CD1c-positive myeloid dendritic cell (primary cell): ENCODE measurements around the gene TBL1X.

Experiments
- DNase-seq: peaks from one replicate; pipeline ENCODE4 v3.0.0-alpha.2; 2016; ENCODE audit errors: extremely low spot score

Gene TBL1X

DNA sequence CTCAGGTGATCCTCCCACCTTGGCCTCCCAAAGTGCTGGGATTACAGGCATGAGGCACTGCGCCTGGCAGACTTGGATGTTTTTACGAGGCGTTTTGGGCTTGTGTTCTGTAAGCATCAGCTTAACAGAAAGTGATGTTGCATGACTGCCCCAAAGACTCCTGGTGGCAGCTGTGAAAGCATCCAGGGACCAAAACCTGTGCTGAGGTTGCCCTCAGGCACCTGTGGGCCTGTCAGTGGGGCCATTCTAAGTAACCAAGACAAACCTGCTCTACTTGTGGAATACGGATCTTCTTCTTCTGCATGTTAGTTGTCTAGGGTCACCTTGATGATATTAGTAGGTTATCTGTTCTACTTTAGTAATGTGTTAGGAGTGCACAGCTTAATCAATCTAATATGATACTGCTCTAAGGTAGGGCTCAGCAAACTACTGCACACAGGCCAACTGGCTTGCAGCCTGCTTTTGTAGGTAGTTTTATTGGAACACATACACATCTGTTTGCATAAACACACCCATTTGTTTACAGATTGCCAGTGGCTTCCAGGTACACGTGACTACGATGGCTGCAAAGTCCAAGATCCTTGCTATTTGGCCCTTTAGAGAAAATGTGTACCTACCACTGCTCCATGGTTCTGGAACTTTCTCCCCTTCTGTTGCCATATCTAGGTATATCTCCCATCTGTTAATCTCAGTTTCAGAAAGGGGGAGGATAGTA, 164.1 kb downstream of the TBL1X start:
- DNase-seq: no peak

DNA sequence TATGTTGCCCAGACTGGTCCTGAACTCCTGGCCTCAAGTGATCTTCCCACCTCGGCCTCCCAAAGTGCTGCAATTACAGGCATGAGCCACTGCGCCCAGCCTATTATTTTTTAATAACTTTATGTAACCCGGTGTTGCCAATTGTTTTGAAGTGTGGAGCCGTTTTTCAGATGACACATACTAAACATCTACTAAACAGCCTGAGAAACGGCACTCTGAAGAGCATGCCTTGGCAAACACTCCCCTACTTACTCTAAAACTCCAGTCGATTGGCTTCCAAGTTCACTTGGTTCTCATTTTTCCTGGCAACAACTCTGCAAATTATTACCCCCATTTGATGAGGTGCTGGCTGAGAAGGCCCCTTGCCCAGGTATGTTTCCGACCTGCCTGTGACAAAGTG, 169.7 kb downstream of the TBL1X start:
- no peak for DNase-seq

DNA sequence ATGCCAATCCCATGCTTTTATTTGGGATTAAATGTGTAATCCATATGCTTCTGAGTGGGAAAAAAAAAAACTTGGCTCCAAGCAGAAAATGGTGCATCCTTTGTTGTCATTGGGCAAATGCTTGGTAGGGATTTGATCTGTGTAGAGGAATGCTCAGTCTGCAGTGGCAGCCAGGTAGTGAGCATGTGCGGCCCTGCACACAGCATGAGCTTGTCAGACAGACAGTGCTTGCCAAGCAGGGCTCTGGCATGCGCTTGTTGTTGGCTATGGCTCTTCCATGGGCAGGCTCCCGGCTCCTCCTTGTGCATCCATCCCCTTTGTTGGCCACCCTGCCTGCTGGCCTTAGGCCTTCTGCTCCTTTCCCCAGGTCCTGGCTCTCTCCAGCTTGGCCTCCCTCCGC, 170.5 kb downstream of the TBL1X start:
- no peak for DNase-seq

DNA sequence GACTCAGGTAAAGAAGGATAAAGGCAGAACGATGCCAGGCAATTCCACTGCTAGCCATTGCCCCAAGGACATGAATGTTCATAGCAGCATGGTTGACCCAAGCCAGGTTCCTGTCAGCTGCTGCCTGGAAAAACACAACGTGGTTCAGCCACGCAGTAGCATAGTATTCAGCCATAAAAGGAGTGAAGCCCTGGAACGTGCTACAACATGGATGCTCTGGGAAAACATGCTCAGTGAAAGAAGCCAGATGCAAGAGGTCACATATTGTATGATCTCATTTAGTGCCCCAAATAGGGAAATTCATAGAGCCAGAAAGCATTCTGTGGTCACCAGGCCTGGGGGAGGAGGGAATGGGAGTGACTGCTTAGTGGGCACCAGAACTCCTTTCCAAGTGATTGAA, 170.9 kb downstream of the TBL1X start:
- no peak for DNase-seq

DNA sequence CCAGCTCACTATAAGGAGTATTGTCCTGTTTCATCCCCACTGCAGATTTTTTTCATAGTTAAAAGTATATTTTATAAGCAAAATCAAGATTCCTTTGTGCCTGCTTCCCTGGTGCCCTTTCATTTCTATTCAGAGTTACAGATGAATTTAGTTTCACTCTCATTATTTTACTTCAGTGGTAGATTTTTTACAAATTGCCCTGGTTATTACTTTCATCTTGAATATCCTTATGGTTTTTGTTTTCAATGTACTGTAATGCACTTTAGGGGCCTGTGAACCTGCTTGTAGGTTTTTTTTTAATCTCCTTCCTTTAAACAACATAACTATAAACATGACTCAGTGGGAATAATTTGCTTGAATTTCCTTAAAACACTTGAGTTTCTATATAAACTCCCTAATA, 174.0 kb downstream of the TBL1X start:
- DNase-seq: no peak

DNA sequence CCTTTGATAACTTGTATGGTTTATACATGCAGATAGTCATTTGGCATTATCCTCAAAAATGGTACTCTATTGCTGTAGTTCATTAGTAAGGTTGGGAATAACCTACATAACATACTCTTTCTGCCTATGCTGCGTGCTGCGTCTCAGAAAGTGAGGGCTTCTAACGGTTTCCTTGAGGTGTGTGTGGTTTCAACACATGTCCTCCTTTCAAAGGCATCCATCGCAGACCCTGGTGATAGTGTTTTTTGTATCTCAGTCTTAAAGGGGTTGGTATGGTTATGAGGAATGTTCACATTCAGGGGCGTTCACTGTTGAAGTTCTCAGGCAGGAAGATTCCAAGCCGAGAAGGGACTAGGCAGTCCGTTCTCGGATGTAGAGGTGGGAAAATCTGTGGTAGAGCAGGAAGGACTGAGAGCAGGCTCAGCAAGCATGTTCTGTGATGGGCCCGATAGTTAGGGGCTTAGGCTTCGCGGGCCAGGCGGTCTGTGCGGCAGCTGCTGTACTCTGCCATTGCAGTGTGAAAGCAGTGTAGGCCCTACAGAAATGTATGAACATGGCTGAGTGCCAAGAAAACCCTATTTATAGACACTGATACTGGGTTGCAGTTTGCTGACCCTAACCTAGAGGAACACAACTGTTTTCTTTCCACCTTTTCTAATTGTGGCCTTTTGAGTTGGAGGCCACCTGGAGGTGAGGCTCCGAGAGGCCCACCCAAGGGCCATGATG, 177.6 kb downstream of the TBL1X start:
- no peak for DNase-seq

DNA sequence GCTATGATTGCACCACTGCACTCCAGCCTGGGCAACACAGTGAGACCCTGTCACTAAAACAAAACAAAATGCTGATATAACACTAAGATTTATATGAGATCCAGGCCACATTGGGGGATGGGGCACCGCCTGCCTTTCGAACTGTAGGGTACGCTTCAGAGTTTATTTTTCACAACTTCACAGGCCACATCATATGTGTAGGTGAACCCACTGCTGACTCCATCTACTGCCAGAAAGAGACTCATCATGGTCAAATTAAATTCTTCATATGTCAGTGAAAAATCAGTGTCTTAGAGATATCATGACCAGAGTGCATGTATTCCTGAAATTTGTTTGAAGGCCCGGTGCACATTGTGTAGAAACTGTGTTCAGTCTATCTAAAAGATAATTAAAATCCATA, 178.9 kb downstream of the TBL1X start:
- DNase-seq: no peak

DNA sequence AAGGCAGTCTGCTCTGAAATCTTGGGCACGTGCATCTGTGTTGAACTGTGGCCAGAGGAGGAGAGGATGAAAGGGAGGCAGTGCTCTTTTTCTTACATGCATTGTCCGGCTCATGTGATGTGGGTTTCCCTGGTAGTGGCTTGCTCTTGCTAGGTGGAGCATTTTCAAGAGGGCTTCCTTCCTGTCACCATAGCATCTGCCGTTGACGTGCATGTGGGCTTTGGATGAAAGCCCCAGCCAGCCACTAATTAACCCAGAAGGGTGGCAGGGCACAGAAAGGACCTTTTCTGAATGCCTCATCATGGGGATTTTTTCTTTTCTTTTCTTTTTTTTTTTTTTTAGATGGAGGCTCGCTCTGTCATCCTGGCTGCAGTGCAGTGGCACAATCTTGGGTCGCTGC, 179.5 kb downstream of the TBL1X start:
- no peak for DNase-seq

DNA sequence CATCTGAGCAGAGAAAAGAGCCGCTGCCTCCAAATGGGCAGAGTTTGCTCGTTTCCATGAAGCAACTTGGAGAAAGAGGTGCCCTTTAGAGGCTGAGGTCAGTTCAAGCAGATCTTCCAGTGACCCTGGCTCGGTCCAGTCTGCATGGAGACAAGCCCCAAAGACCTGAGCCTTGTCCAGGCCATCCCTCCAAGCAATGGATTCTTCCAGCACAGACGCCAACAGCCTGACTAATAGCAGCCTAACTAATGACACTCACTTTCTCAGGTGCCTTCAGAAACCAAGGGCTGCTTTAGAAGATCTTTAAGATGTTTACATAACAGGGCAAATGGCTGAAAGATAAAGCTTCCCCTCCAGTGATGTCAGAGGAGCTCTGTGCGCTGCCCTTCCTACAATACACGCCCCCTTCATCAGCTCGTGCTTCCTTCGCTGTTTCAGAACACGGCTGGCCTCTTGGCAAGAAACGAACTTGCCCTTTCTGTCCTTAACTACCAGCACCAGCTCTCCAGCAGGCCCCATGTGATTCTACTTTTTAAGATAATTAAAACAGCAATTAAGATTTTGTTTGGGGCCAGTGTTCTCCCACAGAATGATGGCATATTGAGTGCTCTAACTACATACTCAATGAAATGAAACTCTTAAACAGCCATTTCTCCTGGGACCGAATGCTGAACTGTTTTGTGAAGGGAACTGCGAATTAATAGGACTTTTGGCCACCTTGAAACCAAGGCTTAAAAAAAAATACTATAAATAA, 181.8 kb downstream of the TBL1X start:
- DNase-seq: no peak

DNA sequence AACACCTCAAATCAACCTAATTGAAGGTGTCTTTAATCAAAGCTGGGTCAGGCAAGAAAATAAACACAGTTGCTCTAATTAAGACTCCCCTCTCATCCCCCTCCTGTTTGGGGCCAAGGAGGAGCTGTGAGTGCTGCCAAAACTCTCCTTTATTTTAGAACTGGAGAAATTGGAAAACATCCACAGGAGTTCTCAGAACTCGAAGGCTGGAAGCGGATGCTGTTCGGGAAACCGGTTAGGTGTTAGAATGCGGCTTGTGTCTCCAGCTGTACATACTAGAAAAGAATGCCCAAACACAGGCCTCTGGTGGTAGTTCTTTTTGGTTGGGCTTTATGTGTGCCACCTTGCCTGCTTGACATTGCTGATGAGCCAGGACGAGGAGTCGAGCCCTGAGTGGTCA, 182.6 kb downstream of the TBL1X start:
- DNase-seq: no peak

DNA sequence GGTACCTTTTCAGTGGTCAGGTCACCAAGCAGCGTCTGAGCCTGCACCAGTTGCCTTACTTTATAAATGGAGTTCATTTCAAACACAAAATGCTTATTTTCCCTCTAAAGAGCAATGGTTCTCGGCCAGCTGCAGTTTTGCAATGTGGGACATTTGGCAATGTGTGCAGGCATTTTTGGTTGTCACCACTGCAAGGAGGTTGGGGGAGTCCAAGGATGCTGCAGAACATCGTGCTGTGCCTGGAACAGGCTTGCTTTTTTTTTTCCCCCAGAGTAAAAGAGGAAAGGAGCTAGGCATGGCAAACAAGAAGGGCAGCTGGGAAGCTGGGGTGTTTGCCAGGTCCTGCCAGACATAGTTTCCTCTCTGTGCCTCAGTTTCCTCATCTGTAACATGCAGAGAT, 185.2 kb downstream of the TBL1X start:
- no peak for DNase-seq

DNA sequence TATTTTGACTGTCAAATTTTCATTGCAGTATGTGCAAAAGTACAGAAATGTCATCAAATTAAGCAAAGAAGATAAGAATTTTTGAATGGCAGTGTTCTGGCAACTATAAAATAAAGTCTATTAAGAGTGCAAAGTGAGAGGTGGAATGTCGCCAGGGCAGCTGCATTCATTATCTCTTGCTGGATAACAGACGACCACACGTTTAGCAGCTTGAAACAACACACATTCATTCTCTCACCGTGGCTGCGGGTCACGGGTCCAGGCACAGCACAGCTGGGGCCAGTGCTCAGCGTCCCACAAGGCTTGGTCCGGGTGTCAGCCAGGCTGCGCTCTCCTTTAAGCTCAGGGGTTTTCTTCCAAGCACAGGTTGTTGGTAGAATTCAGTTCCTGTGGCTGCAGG, 186.9 kb downstream of the TBL1X start:
- no peak for DNase-seq

DNA sequence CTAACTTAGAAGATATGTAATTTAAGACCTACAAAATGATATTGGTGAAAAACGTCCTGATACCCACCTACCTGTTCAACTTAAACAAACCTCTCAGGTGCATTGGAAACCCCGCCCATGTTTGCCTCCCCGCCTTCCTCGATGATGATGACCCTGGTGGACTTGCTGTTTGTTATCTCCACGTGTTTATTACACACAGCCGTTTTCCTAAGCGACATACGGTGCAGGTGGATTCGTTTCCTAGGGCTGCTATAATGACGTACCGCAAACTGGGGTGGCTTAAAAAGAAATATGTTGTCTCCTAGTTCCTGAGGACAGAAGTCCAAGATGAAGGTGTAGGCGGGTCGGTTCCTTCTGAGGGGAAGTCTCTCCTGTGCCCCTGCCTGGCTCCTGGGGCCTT, 190.1 kb downstream of the TBL1X start:
- no peak for DNase-seq

DNA sequence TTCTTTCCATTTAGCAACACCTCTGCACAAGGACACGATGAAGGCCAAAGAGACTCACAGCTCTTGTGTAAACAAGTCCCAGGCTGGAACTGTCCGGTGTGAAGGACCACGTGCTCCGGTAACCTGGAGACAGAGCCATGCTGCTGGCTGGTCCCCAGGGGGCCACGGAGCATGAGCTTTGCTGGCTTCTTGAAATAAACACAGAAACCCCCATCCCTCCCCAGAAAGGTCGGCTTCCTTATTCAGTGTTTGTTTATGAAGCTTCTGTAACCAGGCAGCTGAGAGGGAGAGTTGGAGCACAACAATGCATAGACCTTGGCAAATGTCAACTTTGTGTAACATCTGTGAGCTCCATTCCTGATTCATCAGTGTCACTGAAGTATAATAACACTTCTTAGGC, 191.4 kb downstream of the TBL1X start:
- DNase-seq: no peak

DNA sequence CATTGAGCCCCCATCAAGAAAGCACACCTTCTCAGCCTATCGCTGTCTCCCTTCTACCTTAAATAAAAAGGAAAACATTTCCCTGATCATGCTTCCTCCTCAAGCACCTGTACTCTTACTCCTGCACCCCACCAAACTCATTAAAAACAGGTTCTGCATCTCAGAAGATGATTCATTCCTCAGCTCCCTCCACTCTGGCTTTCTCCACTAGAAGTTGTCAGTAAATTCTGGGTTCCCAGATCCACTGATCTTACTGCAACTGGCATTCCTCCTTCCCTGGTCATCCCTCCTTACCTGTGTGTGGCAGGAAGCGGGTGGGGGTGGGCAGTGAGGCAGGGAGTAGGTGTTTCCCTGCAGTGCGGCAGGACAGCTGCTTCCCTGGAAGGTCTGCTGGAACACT, 192.0 kb downstream of the TBL1X start:
- DNase-seq: no peak

DNA sequence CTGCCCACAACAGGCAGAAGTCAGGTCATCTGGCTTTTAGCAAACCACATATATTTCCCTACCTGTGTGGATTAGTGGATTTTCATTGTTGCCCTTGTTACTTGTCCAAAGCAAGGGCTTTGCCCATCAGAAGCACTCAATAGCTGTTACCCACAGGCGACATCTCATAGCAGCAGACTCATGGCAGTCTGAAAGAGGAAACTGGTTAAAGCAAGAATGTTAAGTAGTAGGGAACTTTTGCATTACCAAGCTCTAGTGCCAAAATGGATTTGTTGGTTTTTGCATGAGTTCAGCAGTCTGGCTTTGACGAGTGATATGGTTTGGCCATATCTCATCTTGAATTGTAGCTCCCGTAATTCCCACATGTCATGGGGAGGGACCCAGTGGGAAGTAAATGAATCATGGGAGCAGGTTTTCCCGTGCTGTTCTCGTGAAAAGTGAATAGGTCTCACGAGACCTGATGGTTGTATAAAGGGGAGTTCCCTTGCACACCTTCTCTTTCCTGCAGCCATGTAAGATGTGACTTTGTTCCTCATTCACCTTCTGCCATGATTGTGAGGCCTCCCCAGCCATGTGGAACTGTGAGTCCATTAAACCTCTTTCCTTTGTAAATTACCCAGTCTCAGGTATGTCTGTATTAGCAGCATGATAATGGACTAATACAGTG, 192.9 kb downstream of the TBL1X start:
- no peak for DNase-seq

DNA sequence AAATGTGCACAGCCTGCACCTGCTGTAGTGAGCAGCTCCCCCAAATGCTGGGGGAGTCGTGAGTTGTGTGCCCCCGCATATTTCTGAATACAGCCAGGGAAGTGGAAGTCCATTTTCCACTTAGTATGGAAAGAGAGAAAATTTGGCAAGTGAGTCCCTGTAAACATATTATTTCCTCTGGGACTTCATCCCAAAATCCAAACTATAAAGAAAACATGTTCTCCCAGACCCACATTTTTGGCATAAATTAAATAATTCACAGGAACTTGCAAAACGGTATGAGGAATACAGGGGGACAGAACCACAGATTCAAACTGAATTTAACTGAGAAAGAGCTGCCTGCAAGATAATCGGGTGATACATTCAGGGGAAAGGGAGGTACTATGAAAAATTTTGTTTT, 193.6 kb downstream of the TBL1X start:
- DNase-seq: no peak

DNA sequence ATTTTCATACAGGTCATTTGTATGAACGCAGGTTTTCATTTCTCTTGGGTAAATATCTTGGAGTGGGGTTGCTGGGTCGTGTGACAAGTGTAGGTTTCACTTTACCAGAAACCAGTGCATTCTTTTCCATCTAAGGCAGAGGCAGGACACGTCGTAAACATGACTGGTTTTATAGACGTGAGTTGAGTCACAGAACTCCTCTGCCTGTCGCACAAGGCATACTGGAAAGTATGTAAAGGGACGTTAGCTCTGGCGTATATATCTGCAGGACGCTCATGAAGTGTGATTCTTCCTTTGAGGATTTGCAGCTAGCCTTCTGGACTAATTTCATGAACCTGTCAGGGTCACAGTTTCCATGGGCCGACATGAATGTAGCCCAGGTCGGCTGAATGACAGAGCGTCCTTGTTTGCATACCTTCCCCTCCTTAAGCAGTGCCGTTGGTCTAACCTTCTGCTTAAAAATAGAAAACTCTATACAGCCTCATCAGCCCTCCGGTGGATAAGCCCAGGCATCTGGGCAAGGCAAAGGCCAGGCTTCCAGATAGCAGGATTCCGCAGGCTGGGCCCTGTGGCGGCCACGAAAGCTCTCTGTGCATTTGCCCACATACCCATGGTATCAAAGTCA, 194.8 kb downstream of the TBL1X start:
- no peak for DNase-seq

DNA sequence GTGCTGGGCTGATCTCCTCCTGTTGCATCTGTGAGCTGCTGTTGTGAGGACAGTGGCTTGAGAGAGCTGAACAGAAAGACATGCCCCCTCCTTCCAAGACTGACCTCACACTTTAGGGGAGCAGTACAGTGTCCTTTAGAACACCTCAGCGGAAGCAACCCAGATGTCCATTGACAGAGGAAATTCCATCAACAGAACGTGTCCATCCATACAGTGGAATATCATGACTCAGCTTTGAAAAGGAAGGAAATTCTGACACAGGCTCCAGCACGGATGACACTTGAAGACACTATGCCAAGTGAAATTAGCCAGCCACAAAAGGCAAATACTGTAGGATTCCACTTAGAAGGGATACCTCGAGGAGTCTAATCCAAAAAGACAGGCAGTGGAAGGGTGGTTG, 197.3 kb downstream of the TBL1X start:
- DNase-seq: no peak

DNA sequence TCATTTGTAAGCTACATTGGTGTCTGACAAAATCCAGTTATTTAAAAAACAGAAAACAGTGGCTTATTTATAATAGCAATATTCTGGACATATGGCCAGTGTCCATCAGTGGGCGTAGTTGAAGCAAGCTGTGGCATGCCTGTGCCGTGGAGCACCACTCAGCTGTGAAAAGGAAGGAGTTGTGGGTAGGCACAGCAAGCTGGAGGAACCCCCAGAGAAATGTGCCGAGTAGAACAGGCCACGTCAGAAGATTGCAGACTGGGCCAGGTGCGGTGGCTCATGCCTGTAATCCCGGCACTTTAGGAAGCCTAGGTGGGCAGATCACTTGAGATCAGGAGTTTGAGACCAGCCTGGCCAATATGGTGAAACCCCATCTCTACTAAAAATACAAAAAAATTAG, 198.4 kb downstream of the TBL1X start:
- DNase-seq: no peak

DNA sequence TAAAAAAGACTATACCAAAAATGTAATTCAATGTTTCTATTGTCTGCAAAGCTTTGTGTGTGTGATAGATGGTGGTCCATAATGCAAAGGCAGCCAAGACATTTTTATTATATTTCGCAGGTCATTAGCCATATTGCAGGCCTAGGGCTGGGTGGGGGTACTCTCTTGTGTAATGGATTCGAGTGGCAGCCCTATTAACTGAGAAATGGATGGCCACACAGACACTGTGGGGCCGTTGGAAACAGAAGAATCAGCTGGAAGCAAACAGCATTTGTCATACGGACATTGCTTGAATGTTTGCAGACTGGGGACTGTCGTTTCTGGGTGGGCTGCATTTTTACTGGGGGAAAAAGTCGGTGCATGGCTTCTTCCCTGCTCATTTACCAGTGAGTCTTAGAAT, 199.4 kb downstream of the TBL1X start:
- DNase-seq: no peak

DNA sequence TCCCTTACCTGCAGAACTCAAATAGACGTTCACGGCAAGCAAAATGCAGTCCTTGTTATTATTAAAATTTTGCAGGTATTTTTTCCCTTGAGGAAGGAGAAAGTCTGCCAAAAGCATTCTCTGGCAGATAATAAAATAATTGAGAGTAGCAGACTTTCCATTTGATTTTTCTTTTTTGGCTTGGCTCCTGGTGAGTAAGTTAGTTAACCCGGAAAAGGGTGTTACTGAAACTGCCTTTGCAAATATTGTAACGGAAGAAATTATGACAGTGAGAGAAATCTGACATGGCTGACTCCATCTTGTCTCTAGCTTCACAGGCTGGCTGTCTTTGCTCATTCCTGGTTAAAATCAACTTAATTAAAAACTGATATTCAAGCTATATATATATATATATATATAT, 200.3 kb downstream of the TBL1X start:
- no peak for DNase-seq
